Activated T-cell treated with anti-CD3 and anti-CD28 coated beads for 4 hours (primary cell): ENCODE results near the gene CFAP53.
A peak's percentile ranks its signal among the peaks of the same experiment; 100 is the strongest.

Experiments used
- DNase-seq: peaks from one replicate; pipeline ENCODE4 v3.0.0-alpha.2; 2020

CFAP53 gene

GRCh38 chr18:50287441-50288347 is 21.4 kb upstream of the CFAP53 start, which contains the start of gene CXXC1:
CXXC1 (minus strand) TSS chr18:50287692; CDS start chr18:50287589, 103 bp downstream.
- DNase-seq, result peak; percentile 93

- DNase-seq, result no peak
Observed at GRCh38 chr18:50287028-50287440, 20.7 kb upstream of the CFAP53 start.

- DNase-seq, result no peak
Observed at GRCh38 chr18:50286391-50287027, 20.2 kb upstream of the CFAP53 start.

- DNase-seq, result no peak
Observed at GRCh38 chr18:50285631-50286321, 19.5 kb upstream of the CFAP53 start.

GRCh38 chr18:50285071-50285470 is 18.8 kb upstream of the CFAP53 start:
- no peak for DNase-seq

- no peak for DNase-seq
Observed at GRCh38 chr18:50284255-50284885, 18.1 kb upstream of the CFAP53 start.

- no peak for DNase-seq
Observed at GRCh38 chr18:50283469-50284209, 17.3 kb upstream of the CFAP53 start.

- DNase-seq, result no peak
Observed at GRCh38 chr18:50282521-50283335, 16.4 kb upstream of the CFAP53 start.

GRCh38 chr18:50281972-50282520 is 15.8 kb upstream of the CFAP53 start:
- no peak for DNase-seq

GRCh38 chr18:50281295-50281971 is 15.1 kb upstream of the CFAP53 start, which contains the start of gene MBD1:
MBD1 (minus strand) TSS chr18:50281523; CDS start chr18:50279992, 1,531 bp downstream.
- DNase-seq, result peak; percentile 90

- DNase-seq, result no peak
Observed at GRCh38 chr18:50280707-50281294, 14.5 kb upstream of the CFAP53 start.

- no peak for DNase-seq
Observed at GRCh38 chr18:50279752-50280151, 13.5 kb upstream of the CFAP53 start.

- DNase-seq, result no peak
Observed at GRCh38 chr18:50277942-50278341, 11.6 kb upstream of the CFAP53 start.

- DNase-seq, result no peak
Observed at GRCh38 chr18:50276452-50276851, 10.2 kb upstream of the CFAP53 start.

GRCh38 chr18:50275503-50276036 is 9.3 kb upstream of the CFAP53 start:
- no peak for DNase-seq

GRCh38 chr18:50274941-50275340 is 8.6 kb upstream of the CFAP53 start:
- no peak for DNase-seq

- DNase-seq, result no peak
Observed at GRCh38 chr18:50274044-50274442, 7.7 kb upstream of the CFAP53 start.

- DNase-seq, result no peak
Observed at GRCh38 chr18:50273203-50274043, 7.1 kb upstream of the CFAP53 start.

GRCh38 chr18:50272568-50272967 is 6.3 kb upstream of the CFAP53 start:
- no peak for DNase-seq
